ENCODE measurements around the gene MYLK2.
A peak's percentile ranks its signal among the peaks of the same experiment; 100 is the strongest.

MYLK2 gene

GRCh38 chr20:31858760-31859083 lies 39.6 kb downstream of the MYLK2 start:
- DNase-seq = no peak

- DNase-seq = no peak
These were observed 40.3 kb downstream of the MYLK2 start for GRCh38 chr20:31859266-31859997.

- DNase-seq = no peak
These were observed 40.8 kb downstream of the MYLK2 start for GRCh38 chr20:31859998-31860380.

GRCh38 chr20:31860390-31861134 lies 41.4 kb downstream of the MYLK2 start:
- no peak for DNase-seq

- no peak for DNase-seq
These were observed 41.9 kb downstream of the MYLK2 start for GRCh38 chr20:31861135-31861384.

GRCh38 chr20:31861385-31862156 lies 42.4 kb downstream of the MYLK2 start:
- peak; percentile 74 for DNase-seq

GRCh38 chr20:31862157-31862470 lies 43.0 kb downstream of the MYLK2 start:
- no peak for DNase-seq

- DNase-seq = no peak
These were observed 43.4 kb downstream of the MYLK2 start for GRCh38 chr20:31862506-31862905.

- no peak for DNase-seq
These were observed 44.3 kb downstream of the MYLK2 start for GRCh38 chr20:31863296-31864085.

GRCh38 chr20:31864521-31865400 lies 45.6 kb downstream of the MYLK2 start:
- DNase-seq = no peak

GRCh38 chr20:31866221-31866620 lies 47.1 kb downstream of the MYLK2 start:
- DNase-seq = no peak

GRCh38 chr20:31868853-31869672 lies 49.9 kb downstream of the MYLK2 start:
- no peak for DNase-seq

- DNase-seq = no peak
These were observed 50.5 kb downstream of the MYLK2 start for GRCh38 chr20:31869673-31869941.

GRCh38 chr20:31869942-31870725 lies 51.0 kb downstream of the MYLK2 start, which contains the start of the genes DUSP15 and TTLL9:
Gene DUSP15, minus strand, starts transcription at chr20:31870527. Its CDS starts 190 bp downstream, at chr20:31870337.
Gene TTLL9, plus strand, starts transcription at chr20:31870634. Its CDS starts 493 bp downstream, at chr20:31871127.
- DNase-seq = no peak

- DNase-seq = no peak
These were observed 51.8 kb downstream of the MYLK2 start for GRCh38 chr20:31870726-31871617.

- DNase-seq = no peak
These were observed 52.4 kb downstream of the MYLK2 start for GRCh38 chr20:31871618-31871954.

GRCh38 chr20:31872406-31872805 lies 53.2 kb downstream of the MYLK2 start:
- DNase-seq = no peak

GRCh38 chr20:31875671-31876070 lies 56.5 kb downstream of the MYLK2 start:
- no peak for DNase-seq

- DNase-seq = no peak
These were observed 58.5 kb downstream of the MYLK2 start for GRCh38 chr20:31877684-31878083.
